NCI-H345 treated with DMSO at 0.1 percent for 48 hours (cell line): ENCODE data around the gene DNAH11.

ENCODE experiments used
- DNase-seq: peaks from one replicate; lab custom pipeline; 2025; ENCODE audit not compliant: unreplicated experiment; lab: John Stamatoyannopoulos, UW

The DNAH11 gene

GRCh38 chr7:21948887-21949540, 406.2 kb downstream of the DNAH11 start:
- no peak for DNase-seq
